IMR-90 (cell line): ENCODE measurements around the gene BECN2.

Experiments
- RFX5 ChIP-seq: IDR thresholded peaks from 2 replicates; pipeline ENCODE4 v1.8.0; 2012; ENCODE audit warnings: low read depth, mild to moderate bottlenecking, low read length, moderate library complexity
- TF ChIP-seq, protein P1 (sequence below): conservative IDR thresholded peaks from 2 replicates; pipeline ENCODE4 v1.5.1; 2012; ENCODE audit warnings: mild to moderate bottlenecking, low read depth, low read length, improper control_type of control experiment

DNA sequence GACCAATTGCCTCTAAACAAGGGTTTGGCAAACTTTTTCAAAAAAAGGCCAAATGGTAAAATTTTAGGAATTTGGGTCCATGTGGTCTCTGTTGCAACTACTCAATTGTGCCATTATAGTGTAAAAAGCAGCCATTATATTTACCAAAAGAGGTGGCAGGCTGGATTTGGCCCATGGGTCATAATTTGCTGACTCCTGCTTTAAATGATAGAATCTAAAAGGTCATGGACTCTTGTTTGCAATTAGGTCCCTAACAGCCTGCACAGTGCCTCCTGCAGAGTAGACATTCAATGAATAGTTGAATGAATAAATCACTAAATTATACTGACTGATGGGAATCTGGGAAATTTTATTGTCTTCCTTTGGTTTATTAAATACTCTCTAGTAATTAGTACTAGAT, 6.2 kb downstream of the BECN2 start:
- TF ChIP-seq, protein P1, sequence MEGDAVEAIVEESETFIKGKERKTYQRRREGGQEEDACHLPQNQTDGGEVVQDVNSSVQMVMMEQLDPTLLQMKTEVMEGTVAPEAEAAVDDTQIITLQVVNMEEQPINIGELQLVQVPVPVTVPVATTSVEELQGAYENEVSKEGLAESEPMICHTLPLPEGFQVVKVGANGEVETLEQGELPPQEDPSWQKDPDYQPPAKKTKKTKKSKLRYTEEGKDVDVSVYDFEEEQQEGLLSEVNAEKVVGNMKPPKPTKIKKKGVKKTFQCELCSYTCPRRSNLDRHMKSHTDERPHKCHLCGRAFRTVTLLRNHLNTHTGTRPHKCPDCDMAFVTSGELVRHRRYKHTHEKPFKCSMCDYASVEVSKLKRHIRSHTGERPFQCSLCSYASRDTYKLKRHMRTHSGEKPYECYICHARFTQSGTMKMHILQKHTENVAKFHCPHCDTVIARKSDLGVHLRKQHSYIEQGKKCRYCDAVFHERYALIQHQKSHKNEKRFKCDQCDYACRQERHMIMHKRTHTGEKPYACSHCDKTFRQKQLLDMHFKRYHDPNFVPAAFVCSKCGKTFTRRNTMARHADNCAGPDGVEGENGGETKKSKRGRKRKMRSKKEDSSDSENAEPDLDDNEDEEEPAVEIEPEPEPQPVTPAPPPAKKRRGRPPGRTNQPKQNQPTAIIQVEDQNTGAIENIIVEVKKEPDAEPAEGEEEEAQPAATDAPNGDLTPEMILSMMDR, result no peak
- no peak for TF ChIP-seq RFX5
